LNCAP (cell line): Measurements from ENCODE around the gene RBM11.

Experiments used
- TF ChIP-seq, protein P1 (sequence below): fragments of 450-650 bp; IDR thresholded peaks from 2 replicates; pipeline ENCODE4 v1.5.1; 2017; ENCODE audit warnings: mild to moderate bottlenecking

RBM11 gene

DNA sequence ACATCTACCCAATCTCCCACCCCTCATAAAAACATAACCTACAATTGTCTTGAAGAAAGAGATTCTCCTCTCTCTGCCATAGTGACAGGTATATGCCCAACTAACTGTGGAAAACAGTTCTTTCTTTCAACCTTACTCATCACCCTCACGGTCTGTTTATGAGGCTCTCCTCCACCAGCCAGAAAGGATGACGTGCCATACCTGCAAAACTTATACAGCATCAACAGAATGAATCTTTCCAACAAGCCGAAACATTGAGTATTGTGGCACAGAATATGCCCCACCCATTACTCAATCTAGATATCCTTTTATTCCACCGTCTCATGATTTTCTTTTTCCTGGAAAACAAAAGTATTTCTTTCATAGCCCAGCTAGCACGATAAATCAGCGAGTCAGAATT lies 55.7 kb downstream of the RBM11 start:
- TF ChIP-seq, protein P1, sequence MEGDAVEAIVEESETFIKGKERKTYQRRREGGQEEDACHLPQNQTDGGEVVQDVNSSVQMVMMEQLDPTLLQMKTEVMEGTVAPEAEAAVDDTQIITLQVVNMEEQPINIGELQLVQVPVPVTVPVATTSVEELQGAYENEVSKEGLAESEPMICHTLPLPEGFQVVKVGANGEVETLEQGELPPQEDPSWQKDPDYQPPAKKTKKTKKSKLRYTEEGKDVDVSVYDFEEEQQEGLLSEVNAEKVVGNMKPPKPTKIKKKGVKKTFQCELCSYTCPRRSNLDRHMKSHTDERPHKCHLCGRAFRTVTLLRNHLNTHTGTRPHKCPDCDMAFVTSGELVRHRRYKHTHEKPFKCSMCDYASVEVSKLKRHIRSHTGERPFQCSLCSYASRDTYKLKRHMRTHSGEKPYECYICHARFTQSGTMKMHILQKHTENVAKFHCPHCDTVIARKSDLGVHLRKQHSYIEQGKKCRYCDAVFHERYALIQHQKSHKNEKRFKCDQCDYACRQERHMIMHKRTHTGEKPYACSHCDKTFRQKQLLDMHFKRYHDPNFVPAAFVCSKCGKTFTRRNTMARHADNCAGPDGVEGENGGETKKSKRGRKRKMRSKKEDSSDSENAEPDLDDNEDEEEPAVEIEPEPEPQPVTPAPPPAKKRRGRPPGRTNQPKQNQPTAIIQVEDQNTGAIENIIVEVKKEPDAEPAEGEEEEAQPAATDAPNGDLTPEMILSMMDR: no peak

DNA sequence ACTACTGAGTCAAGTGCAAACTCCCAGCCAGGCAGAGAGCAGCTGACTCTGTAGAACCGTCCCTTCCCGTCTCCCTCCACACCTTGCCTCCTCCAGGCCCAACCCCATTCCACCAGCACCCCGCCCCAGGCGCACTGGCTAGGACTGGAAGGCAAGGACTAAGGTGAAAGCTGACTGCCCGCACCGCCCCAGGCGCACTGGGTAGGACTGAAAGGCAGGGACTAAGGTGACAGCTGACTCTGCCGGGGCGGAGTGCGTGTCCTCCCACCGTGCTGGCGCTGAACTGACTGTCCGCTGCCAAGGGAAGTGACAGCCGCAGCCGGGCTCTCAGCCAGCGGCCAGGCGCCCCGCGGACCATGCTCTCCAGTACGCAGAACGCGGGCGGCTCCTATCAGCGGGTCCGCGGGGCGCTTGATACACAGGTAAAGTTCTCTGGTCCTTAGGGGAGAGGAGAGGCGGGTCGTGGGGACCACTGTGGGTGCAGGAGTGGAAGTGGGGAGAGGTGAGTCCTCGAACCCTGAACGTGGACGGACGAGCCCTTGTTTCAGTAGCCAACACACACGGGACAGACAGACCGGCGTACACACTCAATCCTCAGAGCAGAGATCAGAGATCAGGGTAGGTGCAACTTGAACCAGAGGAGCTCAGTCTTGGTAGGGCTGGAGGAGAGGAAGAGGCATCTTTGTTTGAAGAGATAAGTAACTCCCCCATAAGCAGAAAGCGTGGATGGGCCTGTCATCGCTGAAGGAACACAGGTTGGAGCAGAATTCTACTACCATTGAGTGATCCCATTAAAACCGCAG lies 58.0 kb downstream of the RBM11 start:
- TF ChIP-seq, protein P1: no peak

DNA sequence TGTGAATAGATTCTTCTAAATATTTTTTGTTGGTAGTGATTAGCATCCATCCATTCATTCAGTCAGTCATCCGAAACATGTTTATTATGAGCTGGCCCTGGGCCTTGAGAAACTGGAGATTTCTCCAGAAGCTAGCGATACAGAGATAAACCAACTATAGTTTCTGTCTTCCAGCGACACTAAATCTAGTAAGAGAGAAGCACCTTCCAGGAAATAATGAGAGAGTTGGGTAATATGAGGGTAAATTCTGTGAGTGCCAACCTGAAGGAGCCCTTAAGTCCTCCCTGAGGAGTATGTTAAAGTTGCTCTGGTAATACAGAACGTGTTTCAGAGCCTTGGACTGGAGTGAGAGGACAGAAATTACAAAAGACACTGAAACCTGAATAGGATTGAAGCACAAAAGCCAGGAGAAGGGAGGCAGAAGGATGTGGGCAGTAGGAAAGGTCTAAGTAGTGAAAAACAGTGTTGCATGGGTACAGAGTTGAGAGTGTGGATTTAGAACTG lies 59.8 kb downstream of the RBM11 start:
- TF ChIP-seq, protein P1: no peak
